HCT116 (cell line): Measurements from ENCODE around the gene TNKS2. TPM values are rescaled to one million over a fixed set of nuclear protein-coding genes. Genes with fewer than 3 reads are reported as not detected.

Experiments
- ATAC-seq: fragments of 200-7000 bp; cut with Tn5 transposase; 2 replicates; pipeline ENCODE4 v1.9.1; 2020; ENCODE audit warnings: mild to moderate bottlenecking, moderate library complexity
- BruUV-seq: library from RNA; stranded (reverse); fragments of 400-500 nt; replicated peaks from 2 replicates; lab custom pipeline; 2021; lab: Mats Ljungman, UMichigan
- CTCF ChIA-PET: fragments of 300-600 bp; sonication (Branson Sonifier 250); formaldehyde crosslinking; loops from one replicate; lab custom pipeline; 2021; ENCODE audit warnings: antibody characterized with exemption; lab: Charles Lee
- POLR2A ChIA-PET: fragments of 300-600, 350-600 bp; sonication (Branson Sonifier 250); formaldehyde crosslinking; loops from one replicate; lab custom pipeline; 2021; ENCODE audit warnings: antibody characterized with exemption; lab: Charles Lee
- RAD21 ChIA-PET, 2 experiments: fragments of 300-600 bp; sonication (Branson Sonifier 250); formaldehyde crosslinking; loops; one replicate each; lab custom pipeline; 2023; ENCODE audit warnings: low total read pairs in 2 of 2; ENCODE audit not compliant: uncharacterized antibody in 2 of 2, unreplicated experiment in 2 of 2, low non-redundant PET in 1 of 2; lab: Charles Lee
- DNase-seq: peaks from one replicate; pipeline ENCODE4 v3.0.0-alpha.2; 2010; ENCODE audit warnings: low read depth, low spot score
- H2AFZ ChIP-seq: fragments of 200-600 bp; shearing (Covaris generic), sonication (generic); 2 replicates; pipeline ENCODE4 v1.6.1; 2017; ENCODE audit warnings: low read depth, mixed run types, mixed read lengths, antibody characterized with exemption, low read length; ENCODE audit not compliant: poor library complexity, severe bottlenecking
- H3K27ac ChIP-seq: 2 replicates; pipeline ENCODE4 v1.5.1; 2012; ENCODE audit warnings: low read depth, low read length
- H3K27me3 ChIP-seq: fragments of 200-600 bp; sonication (generic); 2 replicates; pipeline ENCODE4 v1.6.1; 2016; ENCODE audit warnings: mixed run types, low read length, mixed read lengths; ENCODE audit not compliant: insufficient read depth
- H3K36me3 ChIP-seq, 2 experiments: fragments of 200-500 bp in 1 of 2; fragments of 200-600 bp in 1 of 2; sonication (Bioruptor generic) in 1 of 2; sonication (generic) in 1 of 2; 2 replicates each; pipeline versions ENCODE4 v1.5.1 to v1.6.1; 2014 to 2016; ENCODE audit warnings: low read length in 2 of 2, inconsistent platforms in 1 of 2, mixed read lengths in 1 of 2, mixed run types in 1 of 2; ENCODE audit not compliant: insufficient read depth in 2 of 2, control insufficient read depth in 1 of 2
- H3K4me1 ChIP-seq, 2 experiments: fragments of 200-600 bp in 1 of 2; sonication (generic) in 1 of 2; 2 replicates each; pipeline versions ENCODE4 v1.5.1 to v1.6.1; 2012 to 2017; ENCODE audit warnings: low read length in 2 of 2, inconsistent platforms in 1 of 2, mild to moderate bottlenecking in 1 of 2, mixed read lengths in 1 of 2, mixed run types in 1 of 2, moderate library complexity in 1 of 2; ENCODE audit not compliant: insufficient read depth in 2 of 2, control insufficient read depth in 1 of 2
- H3K4me2 ChIP-seq: fragments of 200-600 bp; sonication (generic); 2 replicates; pipeline ENCODE4 v1.6.1; 2017; ENCODE audit warnings: mixed run types, low read length, mixed read lengths
- H3K4me3 ChIP-seq, 2 experiments: fragments of 200-600 bp in 1 of 2; sonication (generic) in 1 of 2; replicated peaks in 1 of 2; 2 replicates each; pipeline ENCODE4 v1.5.1; 2011 to 2016; ENCODE audit warnings: low read length in 2 of 2, control low read depth in 1 of 2, low read depth in 1 of 2, mild to moderate bottlenecking in 1 of 2, mixed read lengths in 1 of 2, mixed run types in 1 of 2
- H3K79me2 ChIP-seq: fragments of 200-600 bp; sonication (generic); 2 replicates; pipeline ENCODE4 v1.6.1; 2017; ENCODE audit warnings: mild to moderate bottlenecking, mixed run types, low read length, moderate library complexity, mixed read lengths; ENCODE audit not compliant: insufficient read depth
- H3K9ac ChIP-seq: fragments of 200-600 bp; sonication (generic); 2 replicates; pipeline ENCODE4 v1.6.1; 2016; ENCODE audit warnings: low read length, mixed read lengths
- H3K9me2 ChIP-seq: fragments of 200-600 bp; sonication (generic), shearing (Covaris generic); 2 replicates; pipeline ENCODE4 v1.6.1; 2017; ENCODE audit warnings: mixed run types, mild to moderate bottlenecking, moderate library complexity; ENCODE audit not compliant: insufficient read depth
- H3K9me3 ChIP-seq, 2 experiments: fragments of 200-500 bp in 1 of 2; fragments of 200-600 bp in 1 of 2; sonication (Bioruptor generic) in 1 of 2; sonication (generic) in 1 of 2; 2 replicates each; pipeline ENCODE4 v1.6.1; 2014 to 2017; ENCODE audit warnings: low read length in 2 of 2, mixed read lengths in 2 of 2, inconsistent platforms in 1 of 2, low read depth in 1 of 2, mild to moderate bottlenecking in 1 of 2, mixed run types in 1 of 2, moderate library complexity in 1 of 2; ENCODE audit not compliant: control insufficient read depth in 1 of 2, insufficient read depth in 1 of 2
- H4K20me1 ChIP-seq: fragments of 200-600 bp; sonication (generic), shearing (Covaris generic); 2 replicates; pipeline ENCODE4 v1.6.1; 2017; ENCODE audit warnings: mixed run types, mild to moderate bottlenecking, moderate library complexity; ENCODE audit not compliant: insufficient read depth
- ATF3 ChIP-seq: IDR thresholded peaks from 2 replicates; pipeline ENCODE4 v1.6.1; 2012
- CBX3 ChIP-seq: IDR thresholded peaks from 2 replicates; pipeline ENCODE4 v1.6.1; 2012; ENCODE audit warnings: low read depth
- CEBPB ChIP-seq: IDR thresholded peaks from 2 replicates; pipeline ENCODE4 v1.6.1; 2012; ENCODE audit warnings: low read depth
- CTCF ChIP-seq, 3 experiments: fragments of 200-600 bp in 1 of 3; sonication (generic) in 1 of 3; IDR thresholded peaks in 2 of 3; conservative IDR thresholded peaks in 1 of 3; 2 replicates each; pipeline ENCODE4 v1.5.1; 2012 to 2017; ENCODE audit warnings: low read depth in 2 of 3, low read length in 2 of 3, antibody characterized with exemption in 1 of 3, borderline replicate concordance in 1 of 3, control low read depth in 1 of 3, mild to moderate bottlenecking in 1 of 3, mixed read lengths in 1 of 3, mixed run types in 1 of 3, moderate library complexity in 1 of 3; ENCODE audit not compliant: insufficient read depth in 1 of 3
- EGR1 ChIP-seq: IDR thresholded peaks from 2 replicates; pipeline ENCODE4 v1.6.1; 2012; ENCODE audit warnings: low read depth
- EZH2 ChIP-seq: fragments of 200-600 bp; sonication (generic); IDR thresholded peaks from 2 replicates; pipeline ENCODE4 v1.6.1; 2017; ENCODE audit warnings: antibody characterized with exemption, mixed run types
- EZH2phosphoT487 ChIP-seq: fragments of 200-600 bp; IDR thresholded peaks from 2 replicates; pipeline ENCODE4 v1.6.1; 2018; ENCODE audit warnings: antibody characterized with exemption, borderline replicate concordance
- FOSL1 ChIP-seq: IDR thresholded peaks from 2 replicates; pipeline ENCODE4 v1.6.1; 2012; ENCODE audit warnings: low read depth
- MAX ChIP-seq: IDR thresholded peaks from 2 replicates; pipeline ENCODE4 v1.6.1; 2012
- POLR2AphosphoS5 ChIP-seq: IDR thresholded peaks from 2 replicates; pipeline ENCODE4 v1.6.1; 2011; ENCODE audit warnings: mild to moderate bottlenecking, low read depth, low read length, moderate library complexity
- RAD21 ChIP-seq: IDR thresholded peaks from 2 replicates; pipeline ENCODE4 v1.6.1; 2012; ENCODE audit warnings: low read depth, mild to moderate bottlenecking
- SIN3A ChIP-seq: IDR thresholded peaks from 2 replicates; pipeline ENCODE4 v1.6.1; 2012; ENCODE audit warnings: low read depth
- YY1 ChIP-seq: IDR thresholded peaks from 2 replicates; pipeline ENCODE4 v1.6.1; 2011; ENCODE audit warnings: low read length, low read depth, moderate library complexity, mild to moderate bottlenecking; ENCODE audit not compliant: insufficient replicate concordance; ENCODE audit errors: extremely low read depth
- ZFX ChIP-seq: fragments of 450-650 bp; IDR thresholded peaks from 2 replicates; pipeline ENCODE4 v1.6.1; 2017
- ZNF274 ChIP-seq: fragments of 200-500 bp; sonication (Bioruptor generic); IDR thresholded peaks from 2 replicates; pipeline ENCODE4 v1.6.1; 2014; ENCODE audit warnings: mild to moderate bottlenecking, low read depth, low read length, inconsistent platforms
- intact Hi-C: fragments of 100-400 bp; cut with micrococcal nuclease; formaldehyde crosslinking; loops from 2 replicates; pipeline ENCODE4 v1.10.0; 2022
- total RNA-seq: library from RNA; stranded (reverse); gene quantifications from one replicate; pipeline ENCODE4 v1.2.1, GENCODE V29; 2021; ENCODE audit not compliant: unreplicated experiment
- TF ChIP-seq, protein P1 (sequence below): IDR thresholded peaks from 2 replicates; pipeline ENCODE4 v1.6.1; 2011; ENCODE audit warnings: mild to moderate bottlenecking, low read length, moderate library complexity; ENCODE audit not compliant: insufficient replicate concordance; ENCODE audit errors: extremely low read depth

TNKS2 gene
- total RNA-seq, 1 experiment from 2014 or later, result 20.7 TPM

DNA sequence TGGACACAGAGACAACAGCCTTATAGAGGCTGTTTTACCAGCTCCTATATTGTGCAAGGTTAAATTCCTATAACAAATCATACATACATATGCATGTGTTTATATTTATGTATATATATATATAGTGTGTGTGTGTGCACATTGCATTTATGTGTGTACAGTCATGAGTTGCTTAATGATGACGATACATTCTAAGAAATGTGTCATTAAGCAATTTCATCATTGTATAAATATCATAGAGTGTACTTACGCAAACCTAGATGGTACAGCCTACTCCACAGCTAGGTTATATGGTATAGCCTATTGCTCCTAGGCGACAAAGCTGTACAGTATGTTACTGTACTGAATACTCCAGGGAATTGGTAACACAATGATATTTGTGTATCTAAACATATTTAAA, 30.1 kb upstream of the TNKS2 start:
- no peak overlapping the region for H2AFZ ChIP-seq
- no peak overlapping the region for H3K9ac ChIP-seq
- intact Hi-C loops, result no loop called here
- ChIA-PET RAD21 (no interaction called here), POLR2A (interaction anchor here (0.6 kb wide), 1 partner anchor 663 kb away, joined by 3 read pairs; no protein-coding TSS in a partner anchor), CTCF (interaction anchor here (1.3 kb wide), 1 partner anchor 9 kb away, joined by 4 read pairs; no protein-coding TSS in a partner anchor)
- H4K20me1 ChIP-seq, result no peaks in the 10 kb centered on the region
- no peak for TF ChIP-seq EGR1
- no peak for TF ChIP-seq POLR2AphosphoS5
- TF ChIP-seq YY1, result no peak
- no peak for TF ChIP-seq FOSL1
- TF ChIP-seq EZH2phosphoT487, result no peak
- no peak for TF ChIP-seq SIN3A
- no peak for TF ChIP-seq MAX
- TF ChIP-seq RAD21, result no peak
- TF ChIP-seq ZFX, result no peak
- TF ChIP-seq EZH2, result no peak
- TF ChIP-seq ZNF274, result no peak
- TF ChIP-seq, protein P1, sequence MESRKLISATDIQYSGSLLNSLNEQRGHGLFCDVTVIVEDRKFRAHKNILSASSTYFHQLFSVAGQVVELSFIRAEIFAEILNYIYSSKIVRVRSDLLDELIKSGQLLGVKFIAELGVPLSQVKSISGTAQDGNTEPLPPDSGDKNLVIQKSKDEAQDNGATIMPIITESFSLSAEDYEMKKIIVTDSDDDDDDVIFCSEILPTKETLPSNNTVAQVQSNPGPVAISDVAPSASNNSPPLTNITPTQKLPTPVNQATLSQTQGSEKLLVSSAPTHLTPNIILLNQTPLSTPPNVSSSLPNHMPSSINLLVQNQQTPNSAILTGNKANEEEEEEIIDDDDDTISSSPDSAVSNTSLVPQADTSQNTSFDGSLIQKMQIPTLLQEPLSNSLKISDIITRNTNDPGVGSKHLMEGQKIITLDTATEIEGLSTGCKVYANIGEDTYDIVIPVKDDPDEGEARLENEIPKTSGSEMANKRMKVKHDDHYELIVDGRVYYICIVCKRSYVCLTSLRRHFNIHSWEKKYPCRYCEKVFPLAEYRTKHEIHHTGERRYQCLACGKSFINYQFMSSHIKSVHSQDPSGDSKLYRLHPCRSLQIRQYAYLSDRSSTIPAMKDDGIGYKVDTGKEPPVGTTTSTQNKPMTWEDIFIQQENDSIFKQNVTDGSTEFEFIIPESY, result no peak
- no peak for TF ChIP-seq ATF3
- no peak for TF ChIP-seq CEBPB
- TF ChIP-seq CTCF (IDR thresholded peaks at IDR 0.05 in 2 of 3, conservative IDR thresholded peaks at IDR 0.05 in 1 of 3; ENCODE audit: borderline replicate concordance in 1 of 3, insufficient read depth in 1 of 3, low read depth in 2 of 3, low read length in 2 of 3), result no peak
- TF ChIP-seq CBX3, result no peak
- ATAC-seq (no peak), DNase-seq (no peak)
- H3K36me3 ChIP-seq, result no peaks in the 10 kb centered on the region
- no peaks in the 10 kb centered on the region; a peak in 1 of 4 replicates for H3K9me3 ChIP-seq
- no peaks in the 10 kb centered on the region for H3K79me2 ChIP-seq
- H3K9me2 ChIP-seq, result no peaks in the 10 kb centered on the region
- H3K27me3 ChIP-seq, result no peaks in the 10 kb centered on the region
- H3K4me1 ChIP-seq, result no peaks in the 10 kb centered on the region
- H3K4me2 ChIP-seq, result no peak overlapping the region
- H3K4me3 ChIP-seq, result no peak overlapping the region
- H3K27ac ChIP-seq, result no peak overlapping the region
- no TSS peak for BruUV-seq
